HEK293 (cell line): Measurements from ENCODE around the gene AGAP1.

Experiments
- CTCF ChIA-PET: fragments of 350-600 bp; formaldehyde crosslinking; extraction: SDS; loops from one replicate; lab custom pipeline; 2021; ENCODE audit warnings: antibody characterized with exemption; lab: Yijun Ruan, JAX
- POLR2A ChIA-PET: fragments of 300-600 bp; formaldehyde crosslinking; extraction: SDS; loops from one replicate; lab custom pipeline; 2020; ENCODE audit warnings: antibody characterized with exemption, inconsistent platforms; lab: Yijun Ruan, JAX
- H3K27ac ChIP-seq: fragments of 200-500 bp; sonication (Bioruptor generic); 2 replicates; pipeline ENCODE4 v1.5.1; 2014; ENCODE audit warnings: low read depth, low read length, control low read depth, inconsistent platforms; ENCODE audit errors: extremely low read depth
- H3K36me3 ChIP-seq, 2 experiments: fragments of 200-500 bp in 1 of 2; sonication (Bioruptor generic) in 1 of 2; 1 replicate in 1 of 2; 2 replicates in 1 of 2; pipeline ENCODE4 v1.5.1; 2014 to 2017; ENCODE audit warnings: inconsistent platforms in 2 of 2, low read length in 2 of 2; ENCODE audit not compliant: control insufficient read depth in 2 of 2, insufficient read depth in 1 of 2
- H3K4me1 ChIP-seq: fragments of 200-500 bp; sonication (Bioruptor generic); 2 replicates; pipeline ENCODE4 v1.5.1; 2014; ENCODE audit warnings: mild to moderate bottlenecking, low read length, inconsistent platforms; ENCODE audit not compliant: control insufficient read depth, insufficient read depth
- H3K4me3 ChIP-seq: 2 replicates; pipeline ENCODE4 v1.5.1; 2011; ENCODE audit warnings: low read depth, mild to moderate bottlenecking, control low read depth, low read length, moderate library complexity
- H3K9me3 ChIP-seq: fragments of 200-500 bp; sonication (Bioruptor generic); 2 replicates; pipeline ENCODE4 v1.5.1; 2014; ENCODE audit warnings: low read depth, low read length, inconsistent platforms; ENCODE audit not compliant: control insufficient read depth, insufficient read depth
- ZBTB11 ChIP-seq: fragments of 450-650 bp; formaldehyde crosslinking; conservative IDR thresholded peaks from 2 replicates; pipeline ENCODE4 v1.5.1; 2016; ENCODE audit warnings: low read depth, missing biosample characterization, missing genetic modification characterization
- ZFHX2 ChIP-seq: fragments of 450-650 bp; formaldehyde crosslinking; conservative IDR thresholded peaks from 2 replicates; pipeline ENCODE4 v1.5.1; 2016; ENCODE audit warnings: missing biosample characterization, missing genetic modification characterization
- ZNF280D ChIP-seq: fragments of 450-650 bp; formaldehyde crosslinking; IDR thresholded peaks from 2 replicates; pipeline ENCODE4 v1.5.1; 2016; ENCODE audit warnings: missing biosample characterization, missing genetic modification characterization
- ZNF350 ChIP-seq: fragments of 450-650 bp; formaldehyde crosslinking; IDR thresholded peaks from 2 replicates; pipeline ENCODE4 v1.5.0; 2017; ENCODE audit warnings: missing biosample characterization, mild to moderate bottlenecking, missing genetic modification characterization
- ZNF449 ChIP-seq: fragments of 450-650 bp; formaldehyde crosslinking; IDR thresholded peaks from 2 replicates; pipeline ENCODE4 v1.5.1; 2017; ENCODE audit warnings: missing biosample characterization, mild to moderate bottlenecking, missing genetic modification characterization, moderate library complexity
- ZNF518A ChIP-seq: fragments of 450-650 bp; formaldehyde crosslinking; conservative IDR thresholded peaks from 2 replicates; pipeline ENCODE4 v1.5.1; 2016; ENCODE audit warnings: low read depth, missing biosample characterization, missing genetic modification characterization
- ZNF548 ChIP-seq: fragments of 450-650 bp; formaldehyde crosslinking; IDR thresholded peaks from 2 replicates; pipeline ENCODE4 v1.5.1; 2016; ENCODE audit warnings: missing biosample characterization, missing genetic modification characterization
- TF ChIP-seq, protein P1 (sequence below): fragments of 450-650 bp; formaldehyde crosslinking; IDR thresholded peaks from 2 replicates; pipeline ENCODE4 v1.5.1; 2017; ENCODE audit warnings: missing biosample characterization, missing genetic modification characterization
- TF ChIP-seq, protein P2 (sequence below): fragments of 450-650 bp; formaldehyde crosslinking; IDR thresholded peaks from 2 replicates; pipeline ENCODE4 v1.5.1; 2016; ENCODE audit warnings: missing biosample characterization, missing genetic modification characterization

AGAP1 gene

DNA sequence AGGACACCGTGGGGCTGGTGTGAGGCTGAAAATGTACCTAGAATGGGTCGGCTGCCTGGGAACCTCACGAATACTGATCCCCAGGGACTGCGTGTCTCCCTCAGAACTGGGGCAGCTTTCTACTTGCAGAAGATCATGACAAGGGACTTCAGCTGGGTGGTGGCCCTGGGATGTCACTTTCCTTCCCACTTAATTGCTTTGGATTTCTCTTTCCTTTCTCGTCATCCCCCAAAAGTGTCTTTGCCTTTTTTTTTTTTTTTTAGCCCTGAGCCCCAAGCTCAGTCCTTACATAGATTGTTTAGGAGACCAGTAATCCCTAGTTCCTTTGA is 395.4 kb downstream of the AGAP1 start:
- POLR2A ChIA-PET = interaction anchor here (0.6 kb wide), 1 partner anchor 369 kb away, joined by 3 read pairs; no protein-coding TSS in a partner anchor
- Histone ChIP-seq H3K27ac (no peak overlapping the region), H3K4me3 (no peak overlapping the region), H3K36me3 (peaks cover 0 to 23% of the 10 kb centered on the region in 2 experiments; a peak in 1 of 3 replicates)
- TF ChIP-seq ZNF449 = no peak
- TF ChIP-seq, all 188 proteins: peak for 0
- Histone ChIP-seq H3K4me1 (no peaks in the 10 kb centered on the region), H3K9me3 (no peaks in the 10 kb centered on the region)
- CTCF ChIA-PET = interaction anchor here (1.4 kb wide), 1 partner anchor 290 kb away, joined by 4 read pairs; no protein-coding TSS in a partner anchor

DNA sequence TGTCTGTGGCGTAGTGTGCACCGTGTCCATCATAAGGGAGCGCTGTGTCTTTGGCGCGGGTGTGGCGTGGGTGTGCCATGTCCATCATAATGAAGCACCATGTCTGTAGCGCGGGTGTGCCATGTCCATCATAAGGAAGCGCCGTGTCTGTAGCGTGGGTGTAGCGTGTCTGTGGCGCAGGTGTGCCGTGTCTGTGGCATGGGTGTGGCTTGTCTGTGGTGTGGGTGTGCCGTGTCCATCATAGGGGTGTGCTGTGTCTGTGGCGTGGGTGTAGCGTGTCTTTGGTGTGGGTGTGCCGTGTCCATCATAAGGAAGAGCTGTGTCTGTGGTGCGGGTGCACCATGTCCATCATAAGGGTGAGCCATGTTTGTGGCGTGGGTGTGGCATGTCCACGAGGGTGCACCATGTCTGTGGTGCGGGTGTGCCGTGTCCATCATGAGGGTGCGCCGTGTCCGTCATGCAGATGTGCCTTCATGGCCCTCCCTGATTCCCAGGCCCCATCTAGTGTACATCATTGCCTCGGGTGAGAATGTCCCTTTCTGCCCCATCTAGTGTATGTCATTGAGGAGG is 399.4 kb downstream of the AGAP1 start:
- ChIA-PET POLR2A (no interaction called here), CTCF (no interaction called here)
- TF ChIP-seq, protein P1, sequence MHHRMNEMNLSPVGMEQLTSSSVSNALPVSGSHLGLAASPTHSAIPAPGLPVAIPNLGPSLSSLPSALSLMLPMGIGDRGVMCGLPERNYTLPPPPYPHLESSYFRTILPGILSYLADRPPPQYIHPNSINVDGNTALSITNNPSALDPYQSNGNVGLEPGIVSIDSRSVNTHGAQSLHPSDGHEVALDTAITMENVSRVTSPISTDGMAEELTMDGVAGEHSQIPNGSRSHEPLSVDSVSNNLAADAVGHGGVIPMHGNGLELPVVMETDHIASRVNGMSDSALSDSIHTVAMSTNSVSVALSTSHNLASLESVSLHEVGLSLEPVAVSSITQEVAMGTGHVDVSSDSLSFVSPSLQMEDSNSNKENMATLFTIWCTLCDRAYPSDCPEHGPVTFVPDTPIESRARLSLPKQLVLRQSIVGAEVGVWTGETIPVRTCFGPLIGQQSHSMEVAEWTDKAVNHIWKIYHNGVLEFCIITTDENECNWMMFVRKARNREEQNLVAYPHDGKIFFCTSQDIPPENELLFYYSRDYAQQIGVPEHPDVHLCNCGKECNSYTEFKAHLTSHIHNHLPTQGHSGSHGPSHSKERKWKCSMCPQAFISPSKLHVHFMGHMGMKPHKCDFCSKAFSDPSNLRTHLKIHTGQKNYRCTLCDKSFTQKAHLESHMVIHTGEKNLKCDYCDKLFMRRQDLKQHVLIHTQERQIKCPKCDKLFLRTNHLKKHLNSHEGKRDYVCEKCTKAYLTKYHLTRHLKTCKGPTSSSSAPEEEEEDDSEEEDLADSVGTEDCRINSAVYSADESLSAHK = no peak
- peak; percentile 30; the same call in 1 of the 2 replicates for TF ChIP-seq ZFHX2
- TF ChIP-seq, all 188 proteins: peak for 1
- Histone ChIP-seq H3K4me1 (peaks cover 3% of the 10 kb centered on the region; the same call in 1 of the 2 replicates), H3K9me3 (no peaks in the 10 kb centered on the region), H3K27ac (no peak overlapping the region), H3K4me3 (no peak overlapping the region), H3K36me3 (peaks cover 0 to 25% of the 10 kb centered on the region in 2 experiments; a peak in 1 of 3 replicates)

GRCh38 chr2:235894839-235895238 is 401.0 kb downstream of the AGAP1 start:
- CTCF ChIA-PET = interaction anchor here (0.5 kb wide), 1 partner anchor 671 kb away, joined by 3 read pairs; no protein-coding TSS in a partner anchor
- H3K36me3 ChIP-seq = peaks cover 0 to 25% of the 10 kb centered on the region in 2 experiments; a peak in 1 of 3 replicates
- TF ChIP-seq ZNF350 = no peak
- TF ChIP-seq ZNF280D (tag by site-specific recombination) = no peak
- TF ChIP-seq ZBTB11 (tag by site-specific recombination) = no peak
- TF ChIP-seq, protein P2, sequence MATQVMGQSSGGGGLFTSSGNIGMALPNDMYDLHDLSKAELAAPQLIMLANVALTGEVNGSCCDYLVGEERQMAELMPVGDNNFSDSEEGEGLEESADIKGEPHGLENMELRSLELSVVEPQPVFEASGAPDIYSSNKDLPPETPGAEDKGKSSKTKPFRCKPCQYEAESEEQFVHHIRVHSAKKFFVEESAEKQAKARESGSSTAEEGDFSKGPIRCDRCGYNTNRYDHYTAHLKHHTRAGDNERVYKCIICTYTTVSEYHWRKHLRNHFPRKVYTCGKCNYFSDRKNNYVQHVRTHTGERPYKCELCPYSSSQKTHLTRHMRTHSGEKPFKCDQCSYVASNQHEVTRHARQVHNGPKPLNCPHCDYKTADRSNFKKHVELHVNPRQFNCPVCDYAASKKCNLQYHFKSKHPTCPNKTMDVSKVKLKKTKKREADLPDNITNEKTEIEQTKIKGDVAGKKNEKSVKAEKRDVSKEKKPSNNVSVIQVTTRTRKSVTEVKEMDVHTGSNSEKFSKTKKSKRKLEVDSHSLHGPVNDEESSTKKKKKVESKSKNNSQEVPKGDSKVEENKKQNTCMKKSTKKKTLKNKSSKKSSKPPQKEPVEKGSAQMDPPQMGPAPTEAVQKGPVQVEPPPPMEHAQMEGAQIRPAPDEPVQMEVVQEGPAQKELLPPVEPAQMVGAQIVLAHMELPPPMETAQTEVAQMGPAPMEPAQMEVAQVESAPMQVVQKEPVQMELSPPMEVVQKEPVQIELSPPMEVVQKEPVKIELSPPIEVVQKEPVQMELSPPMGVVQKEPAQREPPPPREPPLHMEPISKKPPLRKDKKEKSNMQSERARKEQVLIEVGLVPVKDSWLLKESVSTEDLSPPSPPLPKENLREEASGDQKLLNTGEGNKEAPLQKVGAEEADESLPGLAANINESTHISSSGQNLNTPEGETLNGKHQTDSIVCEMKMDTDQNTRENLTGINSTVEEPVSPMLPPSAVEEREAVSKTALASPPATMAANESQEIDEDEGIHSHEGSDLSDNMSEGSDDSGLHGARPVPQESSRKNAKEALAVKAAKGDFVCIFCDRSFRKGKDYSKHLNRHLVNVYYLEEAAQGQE (tag by site-specific recombination) = no peak
- no peak for TF ChIP-seq ZNF548 (tag by site-specific recombination)
- TF ChIP-seq ZNF518A (tag by site-specific recombination) = no peak

More at GRCh38 chr2:235894839-235895238, 401.0 kb downstream of the AGAP1 start:
- H3K4me1 ChIP-seq = peaks cover 3% of the 10 kb centered on the region; the same call in 1 of the 2 replicates
- POLR2A ChIA-PET = no interaction called here
- H3K27ac ChIP-seq = no peak overlapping the region
- no peaks in the 10 kb centered on the region for H3K9me3 ChIP-seq
- H3K4me3 ChIP-seq = no peak overlapping the region
